TTC549 (cell line): ENCODE measurements around the gene SLC23A1.
"Not testable (repeated sequence)": the region's sequence is repeated elsewhere in the genome, so short reads cannot be mapped to it uniquely, and the experiment has no call there.

Source experiments
- FAIRE-seq: peaks from 2 replicates; lab custom pipeline; 2012; peaks lifted over from hg19 to GRCh38; lab: Jason Lieb, UNC

Gene SLC23A1

GRCh38 chr5:139383275-139383992 lies at the start of gene SLC23A1:
SLC23A1 (minus strand) TSS chr5:139383297; CDS start chr5:139383253, 44 bp downstream.
- no peak for FAIRE-seq

DNA sequence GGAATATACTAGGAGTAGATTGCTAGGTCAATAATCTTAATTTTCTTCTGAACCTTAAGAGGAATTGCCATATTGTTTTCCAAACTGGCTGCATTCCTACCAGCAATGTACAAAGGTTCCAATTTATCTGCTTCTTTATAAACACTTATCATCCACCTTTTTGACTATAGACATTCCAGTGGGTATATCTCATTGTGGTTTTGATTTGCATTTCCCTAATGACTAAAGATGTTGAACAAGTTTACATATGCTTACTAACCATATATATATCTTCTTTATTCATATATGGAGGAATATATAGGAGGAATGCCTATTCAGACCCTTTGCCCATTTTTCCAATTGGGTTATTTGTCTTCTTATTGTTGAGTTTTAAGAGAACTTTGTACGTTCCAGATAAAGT lies 48.6 kb upstream of the SLC23A1 start:
- no peak for FAIRE-seq

DNA sequence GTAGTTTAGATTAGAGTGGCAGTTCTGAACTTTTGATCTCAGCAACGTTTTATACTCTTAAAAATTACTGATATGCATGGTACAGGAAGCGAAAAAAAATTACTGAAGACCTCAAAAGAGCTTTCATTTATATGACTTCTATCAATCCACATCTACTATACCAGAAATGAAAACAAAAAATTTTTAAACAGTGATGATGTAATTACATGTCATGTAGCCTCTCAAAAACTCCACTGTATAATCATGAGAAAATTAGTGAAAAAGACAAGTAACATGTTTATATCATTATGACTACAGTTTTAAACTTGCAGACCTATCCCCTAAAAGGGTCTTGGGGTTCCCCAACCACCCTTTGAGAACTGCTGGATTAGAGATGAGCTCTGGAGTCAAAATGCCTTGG lies 46.9 kb upstream of the SLC23A1 start:
- FAIRE-seq = no peak

DNA sequence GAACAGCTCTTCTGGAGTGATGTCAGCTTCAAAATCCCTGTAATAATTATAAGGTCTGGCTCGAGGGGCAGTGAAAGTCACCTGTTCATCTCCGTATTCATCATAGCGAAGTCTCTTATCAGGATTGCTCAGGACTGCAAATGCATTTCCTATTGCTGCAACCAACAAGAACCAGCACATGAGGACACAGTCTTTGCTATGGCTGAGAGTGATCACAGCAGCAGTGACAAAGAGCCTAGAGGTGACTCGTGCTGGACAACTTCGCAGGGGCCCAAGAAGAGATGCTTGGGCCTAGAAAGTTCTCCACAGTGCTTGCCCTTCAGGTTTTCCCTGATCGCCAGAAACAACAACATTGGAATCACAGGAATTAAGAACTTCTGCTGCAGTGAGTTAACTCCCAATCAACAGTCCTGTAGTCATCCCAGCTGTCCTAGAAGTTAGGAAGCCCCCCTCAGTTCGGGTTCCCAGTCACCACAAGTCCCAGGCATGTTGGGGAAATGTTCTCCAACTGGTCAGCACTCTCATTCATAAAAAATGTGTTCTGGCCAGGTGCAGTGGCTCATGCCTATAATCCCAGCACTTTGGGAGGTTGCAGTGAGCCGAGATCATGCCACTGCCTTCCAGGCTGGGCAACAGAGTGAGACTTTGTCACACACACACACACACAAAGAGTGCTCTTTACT lies 43.2 kb upstream of the SLC23A1 start:
- FAIRE-seq = no peak

DNA sequence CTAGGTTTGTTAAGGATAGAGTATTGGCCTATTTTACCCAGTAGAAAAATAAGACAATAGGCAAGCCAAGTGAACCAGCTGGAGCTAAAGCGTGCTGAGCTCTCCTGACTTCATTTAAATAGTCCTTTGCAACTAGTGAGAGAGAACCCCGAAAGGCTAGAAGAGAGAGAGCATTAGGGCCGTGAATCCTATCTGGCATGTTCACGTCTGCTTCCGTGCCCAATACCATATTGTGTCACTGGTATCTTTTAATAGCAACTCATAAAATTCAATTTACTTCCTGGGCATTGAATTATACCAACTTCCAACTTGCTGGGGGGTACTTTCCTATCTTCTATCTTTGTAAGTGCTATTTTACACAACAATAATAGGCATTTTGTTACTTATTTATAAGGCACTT lies 42.4 kb upstream of the SLC23A1 start:
- no peak for FAIRE-seq

DNA sequence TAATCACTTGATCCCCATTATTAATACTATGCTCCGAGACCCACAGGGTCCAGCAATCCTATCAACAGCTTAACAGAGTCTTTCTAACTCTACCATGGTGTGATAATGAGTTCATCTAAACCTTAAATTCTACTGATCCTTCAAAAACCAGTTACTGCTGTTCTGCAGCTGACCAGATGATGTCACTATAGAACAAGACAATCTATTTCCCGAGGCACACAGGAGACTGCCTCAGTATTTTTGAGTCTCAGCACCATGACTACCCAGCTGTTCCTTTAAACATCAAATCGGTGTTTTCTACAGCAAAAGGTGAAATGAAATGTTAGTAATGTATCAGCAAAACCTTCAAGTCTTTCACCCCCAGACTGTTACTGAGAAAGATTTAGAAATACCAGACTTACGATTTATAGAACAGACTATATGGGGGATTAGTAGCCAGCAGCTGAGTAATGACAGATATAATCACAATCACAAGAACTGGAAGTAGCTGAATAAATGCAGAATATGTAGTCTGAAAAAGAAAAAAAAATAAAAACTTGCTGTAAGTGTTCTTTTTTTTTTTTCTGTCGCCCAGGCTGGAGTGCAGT lies 39.3 kb upstream of the SLC23A1 start:
- peak; percentile 90 for FAIRE-seq

GRCh38 chr5:139419226-139420192 lies 36.4 kb upstream of the SLC23A1 start:
- FAIRE-seq = no peak

DNA sequence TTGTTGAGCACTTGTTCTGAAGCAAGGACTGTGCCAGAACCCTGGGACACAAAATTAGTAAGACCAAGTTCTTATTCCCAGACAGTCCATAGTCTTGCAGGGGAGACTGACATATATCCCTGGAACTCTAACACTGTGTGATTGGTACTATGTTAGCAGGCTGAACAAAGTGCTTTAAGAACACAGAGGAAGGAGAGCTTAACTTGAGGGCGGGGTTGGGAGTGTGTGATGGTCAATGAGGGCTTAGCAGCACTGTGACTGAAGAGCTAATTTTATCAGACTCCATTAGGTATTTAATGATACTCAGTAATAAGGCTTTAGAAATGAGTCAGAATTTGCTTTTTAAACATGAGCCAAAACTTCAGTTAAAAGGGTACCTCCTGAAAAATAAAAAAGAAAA lies 35.7 kb upstream of the SLC23A1 start:
- no peak for FAIRE-seq

GRCh38 chr5:139417214-139417613 lies 34.1 kb upstream of the SLC23A1 start:
- no peak for FAIRE-seq

GRCh38 chr5:139416651-139417050 lies 33.6 kb upstream of the SLC23A1 start:
- no peak for FAIRE-seq

- FAIRE-seq = no peak
Measured at GRCh38 chr5:139415869-139416268, 32.8 kb upstream of the SLC23A1 start.

DNA sequence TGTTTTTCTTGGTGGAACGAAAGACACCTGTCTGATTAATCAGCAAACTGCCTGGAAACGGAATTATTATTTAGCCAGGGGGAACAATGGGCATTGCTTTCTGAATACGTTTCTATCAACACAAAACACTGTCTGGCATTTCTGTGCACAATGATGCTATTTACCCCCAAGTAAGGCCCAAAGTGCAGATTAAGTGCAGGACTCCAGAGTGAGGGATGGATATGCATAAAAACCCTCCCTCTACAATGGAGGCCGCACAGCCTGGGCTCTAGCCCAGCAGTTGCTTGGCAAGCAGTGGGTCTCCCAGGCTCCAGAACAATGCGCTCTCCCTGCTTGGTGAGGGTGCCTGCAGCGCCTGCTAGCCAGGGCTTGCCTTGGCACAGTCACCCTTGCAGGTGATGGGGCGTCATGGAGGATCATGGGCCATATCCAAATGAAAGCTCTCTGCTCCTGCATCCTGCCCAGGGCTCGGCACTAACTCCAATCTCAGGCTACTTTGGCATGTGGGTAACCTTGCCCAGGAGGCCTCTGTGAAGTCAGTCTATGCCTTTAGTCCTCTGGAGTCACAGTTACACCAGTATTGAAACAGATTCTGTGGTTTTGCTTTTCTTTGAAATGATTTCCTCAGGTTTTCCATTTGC lies 32.2 kb upstream of the SLC23A1 start:
- no peak for FAIRE-seq

- FAIRE-seq = no peak
Measured at GRCh38 chr5:139414581-139415130, 31.6 kb upstream of the SLC23A1 start.

- no peak for FAIRE-seq
Measured at GRCh38 chr5:139413963-139414362, 30.9 kb upstream of the SLC23A1 start.

- FAIRE-seq = no peak
Measured at GRCh38 chr5:139413153-139413552, 30.1 kb upstream of the SLC23A1 start.

DNA sequence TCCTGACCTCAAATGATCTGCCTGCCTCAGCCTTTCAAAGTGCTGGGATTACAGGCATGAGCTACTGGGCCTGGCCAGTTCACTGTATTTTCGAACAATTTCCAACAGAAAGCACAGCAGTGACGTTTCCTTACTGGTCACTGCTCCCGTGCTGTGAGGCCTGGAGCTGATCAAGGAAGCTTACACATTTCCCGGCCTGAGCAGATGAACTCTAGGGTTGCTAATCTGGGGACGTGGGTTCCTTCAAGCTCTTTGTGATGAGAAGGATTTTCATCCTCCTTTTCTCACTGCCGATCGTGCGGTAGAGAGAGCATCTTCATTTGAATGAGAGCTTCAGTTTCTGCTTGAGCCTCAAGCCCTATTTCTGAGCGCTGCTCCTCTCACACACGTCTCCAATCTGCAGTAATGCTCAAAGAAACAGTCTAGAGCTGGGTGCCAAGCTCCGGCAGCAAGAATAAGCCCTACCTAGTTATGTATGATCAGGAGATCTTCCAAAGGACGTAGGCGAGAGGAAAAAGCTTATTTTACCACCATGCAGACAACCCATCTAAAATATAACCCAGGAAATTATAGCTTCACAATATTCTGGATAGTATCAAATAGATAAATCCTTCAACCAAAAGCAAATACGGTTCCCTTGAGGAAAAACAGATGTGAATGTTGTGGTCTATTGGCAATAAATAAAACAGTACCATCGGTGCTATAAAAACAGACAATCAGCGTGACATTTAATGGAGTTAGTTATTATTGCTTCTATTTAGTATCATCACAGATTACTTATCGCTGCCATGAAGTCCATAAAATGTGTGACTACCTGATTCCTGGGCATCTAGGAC lies 28.1 kb upstream of the SLC23A1 start:
- no peak for FAIRE-seq

GRCh38 chr5:139410121-139410992 lies 27.3 kb upstream of the SLC23A1 start:
- no peak for FAIRE-seq

DNA sequence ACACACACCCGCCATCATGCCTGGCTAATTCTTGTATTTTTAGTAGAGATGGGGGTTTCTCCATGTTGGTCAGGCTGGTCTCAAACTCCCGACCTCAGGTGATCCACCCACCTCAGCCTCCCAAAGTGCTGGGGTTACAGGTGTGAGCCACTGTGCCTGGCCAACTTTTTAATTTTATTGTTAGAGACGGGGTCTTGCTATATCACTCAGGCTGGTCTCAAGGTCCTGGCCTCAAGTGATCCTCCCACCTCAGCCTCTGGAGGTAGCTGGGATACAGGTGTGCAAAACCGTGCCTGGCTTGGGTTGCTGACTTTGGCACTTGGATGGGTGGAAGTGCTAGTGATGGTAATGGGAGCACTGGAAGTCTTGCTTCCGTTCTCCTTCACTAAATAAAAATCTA lies 26.0 kb upstream of the SLC23A1 start:
- FAIRE-seq = not testable (repeated sequence)

DNA sequence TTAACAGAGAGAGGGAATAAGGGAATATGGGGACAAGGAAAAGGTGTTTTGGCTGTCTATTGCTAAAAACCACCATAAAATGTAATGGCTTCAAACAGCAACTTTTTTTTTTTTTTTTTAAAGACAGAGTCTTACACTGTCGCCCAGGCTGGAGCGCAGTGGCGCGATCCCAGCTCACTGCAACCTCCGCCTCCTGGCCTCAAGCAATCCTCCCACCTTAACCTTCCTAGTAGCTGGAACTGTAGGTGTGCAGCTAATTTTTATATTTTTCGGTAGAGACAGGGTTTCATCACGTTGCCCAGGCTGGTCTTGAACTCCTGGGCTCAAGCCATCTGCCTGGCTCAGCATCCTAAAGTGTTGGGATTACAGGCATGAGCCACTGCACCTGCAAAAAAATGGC lies 25.1 kb upstream of the SLC23A1 start:
- no peak for FAIRE-seq

- no peak for FAIRE-seq
Measured at GRCh38 chr5:139407517-139407916, 24.4 kb upstream of the SLC23A1 start.
